ENCODE results near the gene CHPF. TPM values are rescaled to one million over a fixed set of nuclear protein-coding genes. Genes with fewer than 3 reads are reported as not detected.

CHPF gene
- total RNA-seq, 1 experiment from 2014 or later: 81.2 TPM

DNA sequence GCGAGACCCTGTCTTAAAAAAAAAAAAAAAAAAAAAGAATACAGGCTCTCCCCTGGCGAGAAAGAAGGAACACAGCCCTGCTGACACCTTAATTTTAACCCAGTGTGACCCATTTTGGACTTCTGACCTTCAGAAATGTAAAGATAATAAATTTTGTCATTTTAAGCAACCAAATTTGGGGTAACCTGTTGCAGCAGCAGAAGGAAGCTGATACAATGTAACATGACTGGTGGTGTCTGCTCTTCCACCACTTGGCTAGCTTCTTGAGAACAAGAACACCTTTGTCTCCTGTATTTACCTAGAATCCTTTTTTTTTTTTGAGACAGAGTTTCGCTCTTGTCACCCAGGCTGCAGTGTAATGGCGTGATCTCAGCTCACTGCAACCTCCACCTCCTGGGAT is 47.5 kb upstream of the CHPF start:
- Mint-ChIP-seq H3K36me3 (ENCODE audit: insufficient read depth, unreplicated experiment) (no peaks in the 10 kb centered on the region), H3K9me3 (ENCODE audit: unreplicated experiment) (no peaks in the 10 kb centered on the region), H3K27me3 (ENCODE audit: insufficient read depth, unreplicated experiment) (no peaks in the 10 kb centered on the region), H3K4me3 (ENCODE audit: unreplicated experiment) (no peak overlapping the region), H3K27ac (ENCODE audit: low read depth, unreplicated experiment) (no peak overlapping the region), H3K4me1 (ENCODE audit: insufficient read depth, unreplicated experiment) (no peaks in the 10 kb centered on the region)
- ChIA-PET CTCF (interaction anchor here (0.6 to 0.8 kb wide), 2 partner anchors 51 to 57 kb away, joined by 3 read pairs; no protein-coding TSS in a partner anchor), POLR2A (interaction anchor here (0.7 to 1.1 kb wide), 2 partner anchors 55 to 176 kb away, joined by 3 to 4 read pairs; no protein-coding TSS in a partner anchor)
- no peak for TF ChIP-seq CTCF (IDR thresholded peaks at IDR 0.05; ENCODE audit: unreplicated experiment)
- BruUV-seq (replicated peaks): no TSS peak
- intact Hi-C loops (cut with micrococcal nuclease): no loop called here
- DNase-seq (ENCODE audit: unreplicated experiment): no peak

DNA sequence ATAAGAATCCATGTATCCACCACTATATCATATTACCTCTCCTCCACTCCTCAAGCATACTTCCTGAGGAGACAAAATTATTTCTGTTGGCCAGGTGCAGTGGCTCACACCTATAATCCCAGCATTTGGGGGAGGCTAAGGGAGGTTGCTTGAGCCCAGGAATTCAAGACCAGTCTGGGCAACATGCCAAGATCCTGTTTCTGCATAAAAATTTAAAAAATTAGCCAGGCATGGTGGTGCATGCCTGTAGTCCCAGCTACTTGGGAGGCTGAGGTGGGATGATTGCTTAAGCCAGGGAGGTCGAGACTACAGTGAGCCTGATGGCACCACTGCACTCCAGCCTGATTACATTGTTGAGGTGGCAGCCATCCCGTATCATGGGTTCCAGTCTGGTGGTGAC is 37.7 kb upstream of the CHPF start:
- Mint-ChIP-seq H3K27ac (ENCODE audit: low read depth, unreplicated experiment) (no peak overlapping the region), H3K36me3 (ENCODE audit: insufficient read depth, unreplicated experiment) (no peaks in the 10 kb centered on the region), H3K9me3 (ENCODE audit: unreplicated experiment) (no peaks in the 10 kb centered on the region), H3K4me3 (ENCODE audit: unreplicated experiment) (no peak overlapping the region), H3K27me3 (ENCODE audit: insufficient read depth, unreplicated experiment) (no peaks in the 10 kb centered on the region), H3K4me1 (ENCODE audit: insufficient read depth, unreplicated experiment) (peaks cover 7% of the 10 kb centered on the region)
- no peak for DNase-seq (ENCODE audit: unreplicated experiment)
- TF ChIP-seq CTCF (IDR thresholded peaks at IDR 0.05; ENCODE audit: unreplicated experiment): no peak
- no TSS peak for BruUV-seq (replicated peaks)
- CTCF ChIA-PET: interaction anchor here (0.6 to 2.2 kb wide), 3 partner anchors 10 to 50 kb away, joined by 3 to 10 read pairs (median 5); partner anchors contain the start of gene OBSL1
- intact Hi-C loops (cut with micrococcal nuclease): no loop called here
- POLR2A ChIA-PET: interaction anchor here (3.0 kb wide), 1 partner anchor 16 kb away, joined by 12 read pairs; the partner anchor contains the start of gene STK11IP

- Mint-ChIP-seq H3K27ac (ENCODE audit: low read depth, unreplicated experiment) (peak overlapping the region; percentile 78), H3K36me3 (ENCODE audit: insufficient read depth, unreplicated experiment) (no peaks in the 10 kb centered on the region), H3K9me3 (ENCODE audit: unreplicated experiment) (no peaks in the 10 kb centered on the region), H3K4me3 (ENCODE audit: unreplicated experiment) (peak overlapping the region; percentile 40), H3K4me1 (ENCODE audit: insufficient read depth, unreplicated experiment) (peaks cover 7% of the 10 kb centered on the region), H3K27me3 (ENCODE audit: insufficient read depth, unreplicated experiment) (no peaks in the 10 kb centered on the region)
- ChIA-PET CTCF (interaction anchor here (0.6 to 0.7 kb wide), 2 partner anchors 55 to 150 kb away, joined by 3 to 5 read pairs; no protein-coding TSS in a partner anchor), POLR2A (interaction anchor here (0.7 to 3.0 kb wide), 4 partner anchors 18 to 234 kb away, joined by 3 to 12 read pairs (median 4); partner anchors contain the start of gene STK11IP)
- peak; percentile 74 for DNase-seq (ENCODE audit: unreplicated experiment)
- no TSS peak for BruUV-seq (replicated peaks)
- TF ChIP-seq CTCF (IDR thresholded peaks at IDR 0.05; ENCODE audit: unreplicated experiment): no peak
- intact Hi-C loops (cut with micrococcal nuclease): no loop called here
These were observed 35.4 kb upstream of the CHPF start for GRCh38 chr2:219578811-219579613.
